ENCODE measurements around the gene STK32C.

STK32C gene

GRCh38 chr10:132192991-132193665 lies 114.6 kb downstream of the STK32C start:
- DNase-seq (ENCODE audit: low spot score) = no peak
- no peak for TF ChIP-seq CTCF (IDR thresholded peaks at IDR 0.05; ENCODE audit: extremely low read depth, insufficient read depth, missing control alignments)
- in situ Hi-C loops (cut with MboI; ENCODE audit: low pct_unique_long_range_greater_than_20kb, low sequenced_read_pairs, unreplicated experiment) = no loop called here

GRCh38 chr10:132192076-132192975 lies 115.4 kb downstream of the STK32C start:
- no peak for DNase-seq (ENCODE audit: low spot score)
- no peak for TF ChIP-seq CTCF (IDR thresholded peaks at IDR 0.05; ENCODE audit: extremely low read depth, insufficient read depth, missing control alignments)
- in situ Hi-C loops (cut with MboI; ENCODE audit: low pct_unique_long_range_greater_than_20kb, low sequenced_read_pairs, unreplicated experiment) = no loop called here

GRCh38 chr10:132189810-132190422 lies 117.8 kb downstream of the STK32C start:
- in situ Hi-C loops (cut with MboI; ENCODE audit: low pct_unique_long_range_greater_than_20kb, low sequenced_read_pairs, unreplicated experiment) = no loop called here
- DNase-seq (ENCODE audit: low spot score) = no peak
- no peak for TF ChIP-seq CTCF (IDR thresholded peaks at IDR 0.05; ENCODE audit: extremely low read depth, insufficient read depth, missing control alignments)

GRCh38 chr10:132189016-132189415 lies 118.7 kb downstream of the STK32C start:
- in situ Hi-C loops (cut with MboI; ENCODE audit: low pct_unique_long_range_greater_than_20kb, low sequenced_read_pairs, unreplicated experiment) = no loop called here
- no peak for DNase-seq (ENCODE audit: low spot score)
- no peak for TF ChIP-seq CTCF (IDR thresholded peaks at IDR 0.05; ENCODE audit: extremely low read depth, insufficient read depth, missing control alignments)

GRCh38 chr10:132188331-132188730 lies 119.4 kb downstream of the STK32C start:
- in situ Hi-C loops (cut with MboI; ENCODE audit: low pct_unique_long_range_greater_than_20kb, low sequenced_read_pairs, unreplicated experiment) = no loop called here

More at GRCh38 chr10:132188331-132188730, 119.4 kb downstream of the STK32C start:
- TF ChIP-seq CTCF (IDR thresholded peaks at IDR 0.05; ENCODE audit: extremely low read depth, insufficient read depth, missing control alignments) = no peak
- DNase-seq (ENCODE audit: low spot score) = no peak

Data from GM13977 (cell line).